Sigmoid colon (tissue), 7 donors: ENCODE data around the gene SBK3. TPM values are rescaled to one million over a fixed set of nuclear protein-coding genes. Genes with fewer than 3 reads are reported as not detected.

Source experiments
- DNase-seq: peaks from one replicate; pipeline ENCODE4 v3.0.0-alpha.2; 2019
- H3K27ac ChIP-seq, 4 donors: fragments of 200-600 bp; sonication (generic); one replicate each; pipeline ENCODE4 v1.5.1; 2016 to 2019; ENCODE audit warnings: mild to moderate bottlenecking in 1 of 4
- H3K27me3 ChIP-seq, 3 donors: fragments of 200-600 bp; sonication (generic); one replicate each; pipeline ENCODE4 v1.5.1; 2019; ENCODE audit warnings: mild to moderate bottlenecking in 1 of 3
- H3K36me3 ChIP-seq, 4 donors: fragments of 200-600 bp; sonication (generic); one replicate each; pipeline ENCODE4 v1.5.1; 2016 to 2019
- H3K4me1 ChIP-seq, 4 donors: fragments of 200-600 bp; sonication (generic); one replicate each; pipeline ENCODE4 v1.5.1; 2017 to 2019
- H3K4me3 ChIP-seq, 4 donors: fragments of 200-600 bp; sonication (generic); one replicate each; pipeline ENCODE4 v1.5.1; 2017 to 2019; ENCODE audit warnings: mild to moderate bottlenecking in 2 of 4, moderate library complexity in 1 of 4
- H3K9me3 ChIP-seq, 4 donors: fragments of 200-600 bp in 3 of 4; sonication (generic) in 3 of 4; one replicate each; pipeline versions ENCODE4 v1.5.1 to v1.6.1; 2013 to 2019
- CTCF ChIP-seq, 4 experiments: fragments of 450-650 bp in 3 of 4; fragments of 200-600 bp in 1 of 4; IDR thresholded peaks; one replicate each; pipeline ENCODE4 v1.5.1; 2016 to 2019; ENCODE audit warnings: antibody characterized with exemption in 4 of 4, mild to moderate bottlenecking in 3 of 4, moderate library complexity in 2 of 4
- EP300 ChIP-seq, 4 donors: sonication (generic); formaldehyde crosslinking; IDR thresholded peaks; one replicate each; pipeline ENCODE4 v1.6.1; 2017; ENCODE audit warnings: antibody characterized with exemption in 4 of 4
- POLR2A ChIP-seq, 2 donors: fragments of 450-650 bp; IDR thresholded peaks; one replicate each; pipeline ENCODE4 v1.6.1; 2016; ENCODE audit warnings: antibody characterized with exemption in 2 of 2, mild to moderate bottlenecking in 2 of 2, moderate library complexity in 2 of 2
- POLR2AphosphoS5 ChIP-seq, 4 donors: sonication (generic); formaldehyde crosslinking; IDR thresholded peaks; one replicate each; pipeline ENCODE4 v1.6.1; 2017; ENCODE audit warnings: antibody characterized with exemption in 4 of 4
- WGBS, 2 donors: extraction: QIAGEN DNeasy Blood & Tissue Kit; methylation state at CpG; one replicate each; pipeline ENCODE4 v1.1.7; 2013; 5-methylcytosine and 5-hydroxymethylcytosine counted together
- intact Hi-C: fragments of 100-400 bp; cut with DNase I; formaldehyde crosslinking; loops from one replicate; pipeline ENCODE4 v1.15.1; 2023
- polyA plus RNA-seq, 3 donors: library from polyadenylated mRNA; stranded (reverse); fragments of 200-250 nt; gene quantifications; one replicate each; pipeline ENCODE4 v1.2.3, GENCODE V29; 2013
- total RNA-seq, 4 donors: library from RNA; depleted of rRNA; stranded (reverse); fragments of >200 nt; gene quantifications; one replicate each; pipeline ENCODE4 v1.1.0, GENCODE V29; 2016
- donor health status: healthy with polysubstance abuse.
- donor health status: Bipolar disorder and iron deficiency.
- donor health status: healthy.

The SBK3 gene
- total RNA-seq: under 1 TPM in 1 of 4 donors, not detected in 3; 0.36 TPM
- polyA plus RNA-seq: under 1 TPM in 1 of 3 donors, not detected in 2; 0.23 TPM

GRCh38 chr19:55545443-55545842, at the start of gene SBK3:
TSS of gene SBK3 (minus strand) at chr19:55545543. CDS start at chr19:55545543, 0 bp downstream.
- H3K9me3 ChIP-seq: no peaks in the 10 kb centered on the region
- peak within 1 kb of the TSS in 1 of 4 donors; percentile 55 for H3K27ac ChIP-seq
- no peak for DNase-seq
- H3K36me3 ChIP-seq: no peaks in the 10 kb centered on the region
- TF ChIP-seq POLR2A (IDR thresholded peaks at IDR 0.05): no peak
- TF ChIP-seq CTCF (IDR thresholded peaks at IDR 0.05): no peak
- TF ChIP-seq POLR2AphosphoS5 (IDR thresholded peaks at IDR 0.05): no peak
- TF ChIP-seq EP300 (IDR thresholded peaks at IDR 0.05): no peak
- H3K27me3 ChIP-seq: peaks cover 5 to 49% (median 41%) of the 10 kb centered on the region in 3 donors
- no peak within 1 kb of the TSS for H3K4me3 ChIP-seq
- intact Hi-C loops: no loop called here
- H3K4me1 ChIP-seq: peaks cover 0 to 8% (median 0%) of the 10 kb centered on the region in 4 donors
- WGBS, 2 donors: 85 to 89% methylated on average over 10 of the region's 10 CpGs

- Histone ChIP-seq H3K36me3 (peaks cover 0 to 45% (median 2%) of the 10 kb centered on the region in 4 donors), H3K27me3 (no peaks in the 10 kb centered on the region), H3K9me3 (no peaks in the 10 kb centered on the region), H3K27ac (no peak overlapping the region), H3K4me3 (no peak overlapping the region), H3K4me1 (no peaks in the 10 kb centered on the region)
- WGBS, 2 donors: 91 to 95% methylated on average over 68 of the region's 68 CpGs
- intact Hi-C loops: no loop called here
- no peak for DNase-seq
- TF ChIP-seq POLR2A (IDR thresholded peaks at IDR 0.05): no peak
- no peak for TF ChIP-seq EP300 (IDR thresholded peaks at IDR 0.05)
- no peak for TF ChIP-seq CTCF (IDR thresholded peaks at IDR 0.05)
- TF ChIP-seq POLR2AphosphoS5 (IDR thresholded peaks at IDR 0.05): no peak
Observed at GRCh38 chr19:55593096-55593772, 47.9 kb upstream of the SBK3 start.

- peaks cover 0 to 4% (median 3%) of the 10 kb centered on the region in 4 donors for H3K4me1 ChIP-seq
- no peaks in the 10 kb centered on the region for H3K27me3 ChIP-seq
- no peak for TF ChIP-seq EP300 (IDR thresholded peaks at IDR 0.05)
- TF ChIP-seq POLR2AphosphoS5 (IDR thresholded peaks at IDR 0.05): no peak
- TF ChIP-seq POLR2A (IDR thresholded peaks at IDR 0.05): no peak
- no peak for TF ChIP-seq CTCF (IDR thresholded peaks at IDR 0.05)
- intact Hi-C loops: no loop called here
- 94 to 96% methylated on average over 73 of the region's 73 CpGs for WGBS, 2 donors
- no peak overlapping the region for H3K27ac ChIP-seq
- H3K9me3 ChIP-seq: no peaks in the 10 kb centered on the region
- no peak overlapping the region for H3K4me3 ChIP-seq
- peaks cover 0 to 43% (median 2%) of the 10 kb centered on the region in 4 donors for H3K36me3 ChIP-seq
- DNase-seq: no peak
Observed at GRCh38 chr19:55592391-55593090, 47.2 kb upstream of the SBK3 start.

GRCh38 chr19:55591555-55591954, 46.2 kb upstream of the SBK3 start:
- WGBS, 2 donors: 85 to 88% methylated on average over 10 of the region's 10 CpGs
- H3K4me3 ChIP-seq: no peak overlapping the region
- TF ChIP-seq CTCF (IDR thresholded peaks at IDR 0.05) (no peak), EP300 (IDR thresholded peaks at IDR 0.05) (no peak), POLR2AphosphoS5 (IDR thresholded peaks at IDR 0.05) (no peak), POLR2A (IDR thresholded peaks at IDR 0.05) (no peak)
- no peaks in the 10 kb centered on the region for H3K27me3 ChIP-seq
- intact Hi-C loops: no loop called here
- peaks cover 0 to 33% (median 2%) of the 10 kb centered on the region in 4 donors for H3K36me3 ChIP-seq
- H3K4me1 ChIP-seq: peaks cover 0 to 14% (median 13%) of the 10 kb centered on the region in 4 donors
- H3K27ac ChIP-seq: no peak overlapping the region
- no peaks in the 10 kb centered on the region for H3K9me3 ChIP-seq
- no peak for DNase-seq
